Cardiac muscle cell (in vitro differentiated cells and primary cell): ENCODE data around the gene SLC35B2. TPM values are rescaled to one million over a fixed set of nuclear protein-coding genes. Genes with fewer than 3 reads are reported as not detected.

Source experiments
- DNase-seq, 2 donors: peaks; one replicate each; pipeline versions ENCODE4 v3.0.0 to v3.0.0-alpha.2; 2010 to 2017; ENCODE audit warnings: low read depth in 1 of 2, low spot score in 1 of 2
- H3K27ac ChIP-seq: fragments of 200-600 bp; sonication (generic); 2 replicates; pipeline ENCODE4 v1.5.1; 2016
- H3K27me3 ChIP-seq: fragments of 200-600 bp; sonication (generic); 2 replicates; pipeline ENCODE4 v1.6.0; 2016; ENCODE audit warnings: control low read depth
- H3K36me3 ChIP-seq: fragments of 200-600 bp; sonication (generic); 2 replicates; pipeline ENCODE4 v1.5.1; 2016; ENCODE audit warnings: control low read depth
- H3K4me1 ChIP-seq: fragments of 200-600 bp; sonication (generic); 2 replicates; pipeline ENCODE4 v1.8.1; 2017; ENCODE audit warnings: low read depth, mild to moderate bottlenecking, mixed run types
- H3K4me3 ChIP-seq: fragments of 200-600 bp; sonication (generic); 2 replicates; pipeline ENCODE4 v1.5.1; 2016; ENCODE audit warnings: mild to moderate bottlenecking
- H3K9me3 ChIP-seq: fragments of 200-600 bp; sonication (generic); 2 replicates; pipeline ENCODE4 v1.5.1; 2017; ENCODE audit warnings: low read depth, mild to moderate bottlenecking, control low read depth
- polyA plus RNA-seq: library from polyadenylated mRNA; unstranded; fragments of >200 nt; fragmentation: Nextera tagmentation; extraction: Ambion mirVana; gene quantifications from 2 replicates; pipeline ENCODE4 v1.2.1, GENCODE V29; 2016
- total RNA-seq: library from RNA; depleted of rRNA; stranded (reverse); fragments of >200 nt; gene quantifications from 2 replicates; pipeline ENCODE4 v1.2.3, GENCODE V29; 2016
- TF ChIP-seq, protein P1 (sequence below): IDR thresholded peaks from 2 replicates; pipeline ENCODE4 v1.5.1; 2012; ENCODE audit warnings: low read depth, mild to moderate bottlenecking, low read length

Gene SLC35B2
- total and polyA plus RNA-seq, 2 experiments from 2014 or later: 34.3 to 63.3 TPM

GRCh38 chr6:44261581-44261980 is 4.3 kb upstream of the SLC35B2 start:
- Histone ChIP-seq H3K27ac (no peak overlapping the region), H3K4me3 (no peak overlapping the region), H3K4me1 (peaks cover 3% of the 10 kb centered on the region), H3K27me3 (no peaks in the 10 kb centered on the region), H3K36me3 (no peaks in the 10 kb centered on the region), H3K9me3 (no peaks in the 10 kb centered on the region)
- TF ChIP-seq, protein P1, sequence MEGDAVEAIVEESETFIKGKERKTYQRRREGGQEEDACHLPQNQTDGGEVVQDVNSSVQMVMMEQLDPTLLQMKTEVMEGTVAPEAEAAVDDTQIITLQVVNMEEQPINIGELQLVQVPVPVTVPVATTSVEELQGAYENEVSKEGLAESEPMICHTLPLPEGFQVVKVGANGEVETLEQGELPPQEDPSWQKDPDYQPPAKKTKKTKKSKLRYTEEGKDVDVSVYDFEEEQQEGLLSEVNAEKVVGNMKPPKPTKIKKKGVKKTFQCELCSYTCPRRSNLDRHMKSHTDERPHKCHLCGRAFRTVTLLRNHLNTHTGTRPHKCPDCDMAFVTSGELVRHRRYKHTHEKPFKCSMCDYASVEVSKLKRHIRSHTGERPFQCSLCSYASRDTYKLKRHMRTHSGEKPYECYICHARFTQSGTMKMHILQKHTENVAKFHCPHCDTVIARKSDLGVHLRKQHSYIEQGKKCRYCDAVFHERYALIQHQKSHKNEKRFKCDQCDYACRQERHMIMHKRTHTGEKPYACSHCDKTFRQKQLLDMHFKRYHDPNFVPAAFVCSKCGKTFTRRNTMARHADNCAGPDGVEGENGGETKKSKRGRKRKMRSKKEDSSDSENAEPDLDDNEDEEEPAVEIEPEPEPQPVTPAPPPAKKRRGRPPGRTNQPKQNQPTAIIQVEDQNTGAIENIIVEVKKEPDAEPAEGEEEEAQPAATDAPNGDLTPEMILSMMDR: no peak
- no peak for DNase-seq

DNA sequence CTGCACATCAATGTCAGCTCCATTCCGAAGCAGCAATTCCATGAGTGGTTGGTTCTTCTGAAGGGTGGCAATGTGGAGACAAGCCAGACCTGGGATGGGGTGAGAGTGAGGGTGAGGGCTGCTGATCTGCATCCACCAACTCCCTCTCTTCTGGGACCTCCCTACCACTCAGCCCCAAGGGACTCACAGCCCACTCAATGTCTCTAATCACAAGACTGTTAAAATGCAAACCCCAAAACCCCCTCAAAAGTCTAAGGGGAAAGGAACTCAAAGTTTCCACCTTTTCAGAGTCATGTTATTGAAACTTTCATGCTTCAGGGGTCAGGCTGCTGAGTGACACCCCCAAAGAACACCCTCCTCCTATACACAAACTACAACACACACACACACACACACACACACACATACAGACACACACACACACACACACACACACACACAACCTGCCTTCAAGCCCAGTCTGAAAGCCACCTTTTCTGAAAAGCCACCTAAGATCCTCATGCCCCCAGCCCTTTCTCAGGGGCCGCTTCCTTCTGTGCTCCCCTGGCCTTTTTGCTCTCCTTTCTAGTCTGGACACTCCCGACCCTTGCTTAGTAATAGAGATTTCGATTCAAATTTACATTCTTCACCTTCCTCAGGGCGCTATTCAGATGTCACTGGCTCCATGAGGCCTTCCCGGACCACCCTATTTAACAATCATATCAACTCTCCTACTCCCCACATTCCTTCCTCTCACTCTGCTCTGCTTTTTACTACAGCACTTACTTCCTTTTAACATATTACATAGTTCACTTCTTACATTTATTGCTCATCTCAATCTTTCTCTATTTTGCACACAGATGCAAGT is 3.3 kb upstream of the SLC35B2 start:
- no peak overlapping the region for H3K4me3 ChIP-seq
- no peak overlapping the region for H3K27ac ChIP-seq
- H3K4me1 ChIP-seq: peaks cover 3% of the 10 kb centered on the region
- TF ChIP-seq, protein P1: no peak
- no peaks in the 10 kb centered on the region for H3K27me3 ChIP-seq
- DNase-seq: no peak
- no peaks in the 10 kb centered on the region for H3K9me3 ChIP-seq
- peaks cover 1% of the 10 kb centered on the region for H3K36me3 ChIP-seq

DNA sequence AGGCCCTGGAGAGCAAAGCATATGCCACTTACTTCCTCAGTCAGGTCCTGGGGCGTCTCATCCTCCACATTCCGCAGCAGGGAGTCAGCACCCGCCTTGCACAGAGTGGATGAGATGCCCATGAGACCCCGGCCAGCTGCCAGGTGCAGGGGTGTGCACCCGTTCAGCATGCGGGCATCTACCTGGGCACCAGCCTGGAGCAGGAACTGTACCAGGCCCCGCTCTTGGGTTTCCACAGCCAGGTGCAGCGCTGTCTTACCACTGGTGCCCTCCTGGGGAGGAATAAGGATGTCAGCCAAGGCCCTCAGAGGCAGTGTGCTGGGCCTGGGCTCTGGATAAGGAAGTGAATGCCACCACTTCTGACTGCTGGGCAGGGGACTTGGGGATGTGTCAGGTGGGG is 2.7 kb upstream of the SLC35B2 start:
- no peak for DNase-seq
- Histone ChIP-seq H3K4me1 (peaks cover 3% of the 10 kb centered on the region), H3K36me3 (peaks cover 8% of the 10 kb centered on the region), H3K27me3 (no peaks in the 10 kb centered on the region), H3K9me3 (no peaks in the 10 kb centered on the region), H3K4me3 (no peak overlapping the region), H3K27ac (no peak overlapping the region)
- TF ChIP-seq, protein P1: no peak

- Histone ChIP-seq H3K27me3 (no peaks in the 10 kb centered on the region), H3K4me1 (no peaks in the 10 kb centered on the region), H3K27ac (no peak overlapping the region), H3K4me3 (no peak overlapping the region), H3K9me3 (no peaks in the 10 kb centered on the region), H3K36me3 (peaks cover 19% of the 10 kb centered on the region)
- TF ChIP-seq, protein P1: no peak
- no peak for DNase-seq
Observed at GRCh38 chr6:44258921-44259320, 1.6 kb upstream of the SLC35B2 start.

DNA sequence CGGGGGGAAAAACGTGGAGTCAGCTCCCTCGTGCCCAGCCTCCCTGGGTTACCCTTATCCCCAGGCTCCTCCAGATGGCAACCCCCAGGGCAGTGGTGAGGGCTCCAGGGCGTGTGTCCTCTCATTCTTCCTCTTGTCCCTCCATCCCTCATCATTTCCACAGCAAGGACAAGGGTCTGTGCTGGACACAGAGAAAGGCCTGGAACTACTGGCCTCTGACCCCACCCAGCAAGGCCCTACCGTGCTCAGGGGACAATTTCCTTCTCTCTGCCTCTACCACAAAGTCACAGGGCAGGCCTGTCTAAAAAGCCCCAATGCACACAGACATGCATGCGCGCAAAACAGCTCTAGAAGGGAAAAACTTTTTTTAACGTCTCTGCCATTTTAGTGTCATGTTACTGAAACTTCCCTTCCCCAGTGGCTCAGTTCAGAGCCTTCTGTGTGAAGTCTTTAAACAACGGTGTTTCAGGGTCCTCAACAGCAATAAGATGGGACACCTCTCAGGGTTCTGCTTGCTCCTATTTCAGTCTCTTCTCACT is 1.1 kb upstream of the SLC35B2 start:
- Histone ChIP-seq H3K9me3 (no peaks in the 10 kb centered on the region), H3K36me3 (peaks cover 24% of the 10 kb centered on the region), H3K4me1 (no peaks in the 10 kb centered on the region), H3K4me3 (no peak overlapping the region), H3K27ac (no peak overlapping the region), H3K27me3 (no peaks in the 10 kb centered on the region)
- TF ChIP-seq, protein P1: no peak
- DNase-seq: no peak
